Peyer's patch (tissue), 4 donors: ENCODE data around the gene USP32. TPM values are rescaled to one million over a fixed set of nuclear protein-coding genes. Genes with fewer than 3 reads are reported as not detected.

ENCODE experiments used
- DNase-seq, 3 donors: peaks; one replicate each; pipeline ENCODE4 v3.0.0-alpha.2; 2017 to 2019
- H3K27ac ChIP-seq, 4 donors: fragments of 200-600 bp; sonication (generic); one replicate each; pipeline ENCODE4 v1.5.1; 2016 to 2019
- H3K27me3 ChIP-seq, 2 donors: fragments of 200-600 bp; sonication (generic); one replicate each; pipeline ENCODE4 v1.5.1; 2019
- H3K36me3 ChIP-seq, 3 donors: fragments of 200-600 bp; sonication (generic); one replicate each; pipeline ENCODE4 v1.5.1; 2016 to 2019
- H3K4me1 ChIP-seq, 4 donors: fragments of 200-600 bp; sonication (generic); one replicate each; pipeline ENCODE4 v1.5.1; 2016 to 2019
- H3K4me3 ChIP-seq, 4 donors: fragments of 200-600 bp; sonication (generic); 1 replicate in 3 of 4; 2 replicates in 1 of 4; pipeline ENCODE4 v1.5.1; 2016 to 2019; ENCODE audit warnings: mild to moderate bottlenecking in 1 of 4
- H3K9me3 ChIP-seq, 4 donors: fragments of 200-600 bp; sonication (generic); one replicate each; pipeline ENCODE4 v1.5.1; 2016 to 2019; ENCODE audit warnings: mild to moderate bottlenecking in 1 of 4
- CTCF ChIP-seq, 6 experiments: fragments of 450-650 bp in 4 of 6; fragments of 200-600 bp in 2 of 6; sonication (generic) in 1 of 6; IDR thresholded peaks; one replicate each; pipeline ENCODE4 v1.5.1; 2017 to 2019; ENCODE audit warnings: antibody characterized with exemption in 6 of 6, mild to moderate bottlenecking in 3 of 6, moderate library complexity in 1 of 6
- POLR2A ChIP-seq, 2 donors: fragments of 450-650 bp; IDR thresholded peaks; one replicate each; pipeline ENCODE4 v1.5.1; 2017; ENCODE audit warnings: antibody characterized with exemption in 2 of 2, mild to moderate bottlenecking in 2 of 2, moderate library complexity in 2 of 2
- total RNA-seq, 4 donors: library from RNA; depleted of rRNA; stranded (reverse); fragments of >200 nt; gene quantifications; one replicate each; pipeline ENCODE4 v1.1.0, GENCODE V29; 2016

The USP32 gene
- total RNA-seq, 4 donors from 2014 or later, result 31.5 to 52.8 (median 48.6) TPM

GRCh38 chr17:60269417-60269816 is 122.5 kb downstream of the USP32 start:
- no peaks in the 10 kb centered on the region for H3K9me3 ChIP-seq
- peaks cover 0 to 8% (median 0%) of the 10 kb centered on the region in 3 donors for H3K36me3 ChIP-seq
- H3K4me1 ChIP-seq, result no peaks in the 10 kb centered on the region
- TF ChIP-seq POLR2A (IDR thresholded peaks at IDR 0.05) (no peak), CTCF (IDR thresholded peaks at IDR 0.05) (no peak)
- no peak for DNase-seq
- no peak overlapping the region for H3K27ac ChIP-seq
- H3K27me3 ChIP-seq, result no peaks in the 10 kb centered on the region
- no peak overlapping the region for H3K4me3 ChIP-seq

- DNase-seq, result no peak
- no peak overlapping the region for H3K4me3 ChIP-seq
- H3K36me3 ChIP-seq, result peaks cover 0 to 17% (median 0%) of the 10 kb centered on the region in 3 donors
- no peak for TF ChIP-seq CTCF (IDR thresholded peaks at IDR 0.05)
- TF ChIP-seq POLR2A (IDR thresholded peaks at IDR 0.05), result no peak
- no peak overlapping the region for H3K27ac ChIP-seq
- H3K4me1 ChIP-seq, result no peaks in the 10 kb centered on the region
- no peaks in the 10 kb centered on the region for H3K27me3 ChIP-seq
- no peaks in the 10 kb centered on the region for H3K9me3 ChIP-seq
These were observed 131.4 kb downstream of the USP32 start for GRCh38 chr17:60260540-60260939.

GRCh38 chr17:60258313-60258712 is 133.6 kb downstream of the USP32 start:
- no peak for DNase-seq
- H3K9me3 ChIP-seq, result no peaks in the 10 kb centered on the region
- H3K36me3 ChIP-seq, result peaks cover 0 to 23% (median 0%) of the 10 kb centered on the region in 3 donors
- H3K4me3 ChIP-seq, result no peak overlapping the region
- no peaks in the 10 kb centered on the region for H3K27me3 ChIP-seq
- no peak overlapping the region for H3K27ac ChIP-seq
- TF ChIP-seq POLR2A (IDR thresholded peaks at IDR 0.05) (no peak), CTCF (IDR thresholded peaks at IDR 0.05) (no peak)
- no peaks in the 10 kb centered on the region for H3K4me1 ChIP-seq

- Histone ChIP-seq H3K27ac (no peak overlapping the region), H3K4me1 (no peaks in the 10 kb centered on the region), H3K9me3 (no peaks in the 10 kb centered on the region), H3K27me3 (no peaks in the 10 kb centered on the region), H3K36me3 (peaks cover 0 to 28% (median 0%) of the 10 kb centered on the region in 3 donors), H3K4me3 (no peak overlapping the region)
- TF ChIP-seq POLR2A (IDR thresholded peaks at IDR 0.05) (no peak), CTCF (IDR thresholded peaks at IDR 0.05) (no peak)
- no peak for DNase-seq
These were observed 135.8 kb downstream of the USP32 start for GRCh38 chr17:60256174-60256573.

- no peak for DNase-seq
- no peaks in the 10 kb centered on the region for H3K9me3 ChIP-seq
- H3K36me3 ChIP-seq, result peaks cover 0 to 28% (median 0%) of the 10 kb centered on the region in 3 donors
- no peak overlapping the region for H3K27ac ChIP-seq
- no peak for TF ChIP-seq POLR2A (IDR thresholded peaks at IDR 0.05)
- TF ChIP-seq CTCF (IDR thresholded peaks at IDR 0.05), result no peak
- H3K4me3 ChIP-seq, result no peak overlapping the region
- no peaks in the 10 kb centered on the region for H3K27me3 ChIP-seq
- H3K4me1 ChIP-seq, result no peaks in the 10 kb centered on the region
These were observed 138.9 kb downstream of the USP32 start for GRCh38 chr17:60253048-60253447.

- Histone ChIP-seq H3K4me3 (no peak overlapping the region), H3K27ac (no peak overlapping the region), H3K27me3 (no peaks in the 10 kb centered on the region), H3K9me3 (no peaks in the 10 kb centered on the region), H3K4me1 (no peaks in the 10 kb centered on the region), H3K36me3 (peaks cover 0 to 24% (median 0%) of the 10 kb centered on the region in 3 donors)
- TF ChIP-seq CTCF (IDR thresholded peaks at IDR 0.05), result no peak
- no peak for DNase-seq
These were observed 139.5 kb downstream of the USP32 start for GRCh38 chr17:60252459-60252858.
